HEK293T (cell line): ENCODE measurements around the gene NSA2.

Experiments used
- BHLHE40 ChIP-seq: fragments of 450-650 bp; IDR thresholded peaks from 2 replicates; pipeline ENCODE4 v1.6.1; 2016; ENCODE audit warnings: mild to moderate bottlenecking, moderate library complexity, borderline replicate concordance
- ELF4 ChIP-seq: fragments of 450-650 bp; IDR thresholded peaks from 2 replicates; pipeline ENCODE4 v1.6.1; 2017; ENCODE audit warnings: antibody characterized with exemption
- FOXA1 ChIP-seq: fragments of 450-650 bp; IDR thresholded peaks from 2 replicates; pipeline ENCODE4 v1.6.1; 2016; ENCODE audit warnings: mild to moderate bottlenecking
- L3MBTL2 ChIP-seq: fragments of 450-650 bp; conservative IDR thresholded peaks from 2 replicates; pipeline ENCODE4 v1.6.1; 2016; ENCODE audit warnings: mild to moderate bottlenecking
- SP1 ChIP-seq: fragments of 450-650 bp; IDR thresholded peaks from 2 replicates; pipeline ENCODE4 v1.6.1; 2017
- TARDBP ChIP-seq: fragments of 450-650 bp; IDR thresholded peaks from 2 replicates; pipeline ENCODE4 v1.6.1; 2016
- ZNF384 ChIP-seq: fragments of 450-650 bp; IDR thresholded peaks from 2 replicates; pipeline ENCODE4 v1.6.1; 2016

DNA sequence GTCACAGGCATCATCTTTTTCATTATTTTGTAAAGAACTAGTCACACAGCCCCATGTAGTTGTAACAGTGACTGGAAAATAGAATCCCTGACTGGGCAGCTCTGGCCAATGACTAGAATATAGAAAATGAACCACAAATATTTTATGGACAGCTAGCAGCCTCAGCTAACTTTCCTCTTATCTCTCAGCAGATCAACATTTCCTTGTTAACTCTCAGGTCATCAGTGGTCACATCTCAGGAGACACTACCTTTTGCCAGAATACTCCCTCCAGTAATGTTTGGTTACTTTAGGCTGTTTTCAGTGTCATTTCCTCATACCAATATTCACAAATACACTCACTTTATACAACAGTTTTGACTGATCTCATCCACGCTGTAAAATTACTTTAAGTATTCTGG lies 55.2 kb downstream of the NSA2 start:
- TF ChIP-seq ZNF384 (no peak), BHLHE40 (no peak), ELF4 (no peak), SP1 (no peak), FOXA1 (no peak), L3MBTL2 (no peak), TARDBP (no peak)
